Dedifferentiated amniotic fluid mesenchymal stem cell (primary cell): Measurements from ENCODE around the gene PEX10.
"Not testable (repeated sequence)": the region's sequence is repeated elsewhere in the genome, so short reads cannot be mapped to it uniquely, and the experiment has no call there.

Experiments used
- DNase-seq: peaks from one replicate; pipeline ENCODE4 v3.0.0-alpha.2; 2016; ENCODE audit errors: extremely low spot score

Gene PEX10

GRCh38 chr1:2443277-2444137 is 31.1 kb upstream of the PEX10 start:
- DNase-seq = no peak

- no peak for DNase-seq
Measured at GRCh38 chr1:2442661-2443060, 30.3 kb upstream of the PEX10 start.

GRCh38 chr1:2441746-2442145 is 29.4 kb upstream of the PEX10 start:
- no peak for DNase-seq

GRCh38 chr1:2440346-2440745 is 28.0 kb upstream of the PEX10 start:
- DNase-seq = not testable (repeated sequence)

- no peak for DNase-seq
Measured at GRCh38 chr1:2439369-2439768, 27.0 kb upstream of the PEX10 start.

GRCh38 chr1:2438641-2439040 is 26.3 kb upstream of the PEX10 start:
- no peak for DNase-seq

GRCh38 chr1:2438038-2438437 is 25.7 kb upstream of the PEX10 start:
- DNase-seq = no peak

- no peak for DNase-seq
Measured at GRCh38 chr1:2437617-2438016, 25.3 kb upstream of the PEX10 start.

GRCh38 chr1:2436876-2437275 is 24.5 kb upstream of the PEX10 start:
- no peak for DNase-seq

GRCh38 chr1:2435746-2436355 is 23.5 kb upstream of the PEX10 start:
- no peak for DNase-seq

GRCh38 chr1:2435091-2435490 is 22.7 kb upstream of the PEX10 start:
- DNase-seq = no peak

GRCh38 chr1:2433936-2434655 is 21.7 kb upstream of the PEX10 start:
- DNase-seq = no peak

- no peak for DNase-seq
Measured at GRCh38 chr1:2433196-2433595, 20.8 kb upstream of the PEX10 start.

- no peak for DNase-seq
Measured at GRCh38 chr1:2432441-2432844, 20.1 kb upstream of the PEX10 start.

GRCh38 chr1:2431518-2431917 is 19.2 kb upstream of the PEX10 start:
- no peak for DNase-seq

- no peak for DNase-seq
Measured at GRCh38 chr1:2431103-2431502, 18.7 kb upstream of the PEX10 start.

GRCh38 chr1:2430592-2430973 is 18.2 kb upstream of the PEX10 start:
- DNase-seq = no peak

- DNase-seq = no peak
Measured at GRCh38 chr1:2429780-2430591, 17.6 kb upstream of the PEX10 start.

GRCh38 chr1:2428490-2428889 is 16.1 kb upstream of the PEX10 start:
- no peak for DNase-seq

- DNase-seq = no peak
Measured at GRCh38 chr1:2427976-2428375, 15.6 kb upstream of the PEX10 start.

GRCh38 chr1:2427051-2427450 is 14.7 kb upstream of the PEX10 start:
- no peak for DNase-seq

GRCh38 chr1:2426540-2426939 is 14.2 kb upstream of the PEX10 start:
- DNase-seq = no peak
